GM23338 (cell line): Measurements from ENCODE around the gene C1R. TPM values are rescaled to one million over a fixed set of nuclear protein-coding genes. Genes with fewer than 3 reads are reported as not detected.

Source experiments
- ATAC-seq: fragments of 200-7000 bp; cut with Tn5 transposase; 3 replicates; pipeline ENCODE4 v1.9.1; 2020
- DNase-seq: peaks from one replicate; pipeline ENCODE4 v3.0.0-alpha.2; 2015; ENCODE audit warnings: low spot score
- H2AFZ ChIP-seq: fragments of 200-600 bp; sonication (generic); 2 replicates; pipeline ENCODE4 v1.8.0; 2016; ENCODE audit warnings: antibody characterized with exemption, mild to moderate bottlenecking, moderate library complexity
- H3F3A ChIP-seq: fragments of 200-600 bp; sonication (generic); replicated peaks from 2 replicates; pipeline ENCODE4 v1.8.0; 2017; ENCODE audit warnings: antibody characterized with exemption, mixed run types, low read depth
- H3K27ac ChIP-seq: fragments of 200-600 bp; sonication (generic); 2 replicates; pipeline ENCODE4 v1.6.1; 2016; ENCODE audit warnings: low read depth
- H3K27me3 ChIP-seq: fragments of 200-600 bp; sonication (generic); 2 replicates; pipeline ENCODE4 v1.8.0; 2016; ENCODE audit warnings: mild to moderate bottlenecking, mixed run types, moderate library complexity; ENCODE audit not compliant: insufficient read depth
- H3K36me3 ChIP-seq: fragments of 200-600 bp; sonication (generic); 2 replicates; pipeline ENCODE4 v1.8.0; 2016; ENCODE audit warnings: mild to moderate bottlenecking; ENCODE audit not compliant: insufficient read depth
- H3K4me1 ChIP-seq: fragments of 200-600 bp; sonication (generic); 2 replicates; pipeline ENCODE4 v1.8.0; 2016; ENCODE audit warnings: mild to moderate bottlenecking, moderate library complexity; ENCODE audit not compliant: insufficient read depth
- H3K4me2 ChIP-seq: fragments of 200-600 bp; sonication (generic); 2 replicates; pipeline ENCODE4 v1.7.1; 2017; ENCODE audit warnings: mixed run types
- H3K4me3 ChIP-seq: fragments of 200-600 bp; sonication (generic); 2 replicates; pipeline ENCODE4 v1.6.1; 2016; ENCODE audit warnings: mixed run types
- H3K79me2 ChIP-seq: fragments of 200-600 bp; sonication (generic); replicated peaks from 2 replicates; pipeline ENCODE4 v1.8.0; 2017; ENCODE audit warnings: mild to moderate bottlenecking; ENCODE audit not compliant: insufficient read depth
- H3K9me2 ChIP-seq: fragments of 200-600 bp; sonication (generic); 2 replicates; pipeline ENCODE4 v1.8.0; 2017; ENCODE audit not compliant: insufficient read depth
- H4K20me1 ChIP-seq: fragments of 200-600 bp; sonication (generic); replicated peaks from 2 replicates; pipeline ENCODE4 v1.8.0; 2017; ENCODE audit warnings: mild to moderate bottlenecking; ENCODE audit not compliant: insufficient read depth
- H3K27ac Mint-ChIP-seq: 2 replicates; pipeline ENCODE4 v1.8.0; 2020; ENCODE audit warnings: inconsistent platforms, mild to moderate bottlenecking, moderate library complexity, mixed read lengths
- H3K27me3 Mint-ChIP-seq: 3 replicates; pipeline ENCODE4 v1.8.0; 2022; ENCODE audit warnings: low read depth, mild to moderate bottlenecking, moderate library complexity, mixed read lengths, inconsistent platforms; ENCODE audit not compliant: insufficient read depth, poor library complexity
- H3K36me3 Mint-ChIP-seq: 3 replicates; pipeline ENCODE4 v1.8.0; 2021; ENCODE audit warnings: low read depth, mild to moderate bottlenecking, inconsistent platforms, moderate library complexity, mixed read lengths
- H3K4me1 Mint-ChIP-seq: 3 replicates; pipeline ENCODE4 v1.8.0; 2020; ENCODE audit warnings: mild to moderate bottlenecking, inconsistent platforms, mixed read lengths
- H3K4me3 Mint-ChIP-seq: 3 replicates; pipeline ENCODE4 v1.8.0; 2021; ENCODE audit warnings: moderate library complexity, mild to moderate bottlenecking, inconsistent platforms, mixed read lengths
- H3K9me3 Mint-ChIP-seq: 3 replicates; pipeline ENCODE4 v1.8.0; 2020; ENCODE audit warnings: moderate library complexity, mild to moderate bottlenecking, inconsistent platforms, mixed read lengths
- CREB1 ChIP-seq: fragments of 250-450 bp; sonication (Bioruptor Pico); IDR thresholded peaks from 2 replicates; pipeline ENCODE4 v1.5.0; 2020; ENCODE audit warnings: low read depth, mild to moderate bottlenecking, moderate library complexity
- EZH2 ChIP-seq: fragments of 200-600 bp; sonication (generic); IDR thresholded peaks from one replicate; pipeline ENCODE4 v1.8.0; 2017; ENCODE audit warnings: antibody characterized with exemption, mild to moderate bottlenecking, low read depth; ENCODE audit not compliant: unreplicated experiment
- EZH2phosphoT487 ChIP-seq: fragments of 200-600 bp; sonication (generic); IDR thresholded peaks from one replicate; pipeline ENCODE4 v1.8.1; 2018; ENCODE audit warnings: antibody characterized with exemption; ENCODE audit not compliant: unreplicated experiment
- JUNB ChIP-seq: IDR thresholded peaks from one replicate; pipeline ENCODE4 v1.6.1; 2016; ENCODE audit warnings: antibody characterized with exemption; ENCODE audit not compliant: unreplicated experiment
- NANOG ChIP-seq: IDR thresholded peaks from 2 replicates; pipeline ENCODE4 v1.6.1; 2016; ENCODE audit warnings: antibody characterized with exemption, borderline replicate concordance
- POLR2AphosphoS5 ChIP-seq: IDR thresholded peaks from 2 replicates; pipeline ENCODE4 v1.6.1; 2016; ENCODE audit warnings: antibody characterized with exemption, low read depth
- REST ChIP-seq: IDR thresholded peaks from one replicate; pipeline ENCODE4 v1.6.1; 2018; ENCODE audit warnings: antibody characterized with exemption; ENCODE audit not compliant: unreplicated experiment
- ZNF114 ChIP-seq: fragments of 250-450 bp; sonication (Bioruptor Pico); IDR thresholded peaks from 2 replicates; pipeline ENCODE4 v1.5.0; 2020; ENCODE audit warnings: mild to moderate bottlenecking, moderate library complexity
- polyA plus RNA-seq: library from polyadenylated mRNA; unstranded; fragments of >200 nt; fragmentation: Nextera tagmentation; extraction: Ambion mirVana; gene quantifications from 2 replicates; pipeline ENCODE4 v1.2.1, GENCODE V29; 2016
- total RNA-seq: library from RNA; depleted of rRNA; stranded (reverse); fragments of >200 nt; shearing (Covaris generic); gene quantifications from 2 replicates; pipeline ENCODE4 v1.2.3, GENCODE V29; 2014
- TF ChIP-seq, protein P1 (sequence below), 2 experiments: fragments of 200-600 bp in 1 of 2; sonication (generic) in 1 of 2; conservative IDR thresholded peaks; 2 replicates each; pipeline versions ENCODE4 v1.5.1 to v1.6.1; 2016 to 2017; ENCODE audit warnings: antibody characterized with exemption in 2 of 2, low read depth in 2 of 2, mild to moderate bottlenecking in 2 of 2, moderate library complexity in 1 of 2

Gene C1R
- total and polyA plus RNA-seq, 2 experiments from 2014 or later, result 6.4 to 8.8 TPM

DNA sequence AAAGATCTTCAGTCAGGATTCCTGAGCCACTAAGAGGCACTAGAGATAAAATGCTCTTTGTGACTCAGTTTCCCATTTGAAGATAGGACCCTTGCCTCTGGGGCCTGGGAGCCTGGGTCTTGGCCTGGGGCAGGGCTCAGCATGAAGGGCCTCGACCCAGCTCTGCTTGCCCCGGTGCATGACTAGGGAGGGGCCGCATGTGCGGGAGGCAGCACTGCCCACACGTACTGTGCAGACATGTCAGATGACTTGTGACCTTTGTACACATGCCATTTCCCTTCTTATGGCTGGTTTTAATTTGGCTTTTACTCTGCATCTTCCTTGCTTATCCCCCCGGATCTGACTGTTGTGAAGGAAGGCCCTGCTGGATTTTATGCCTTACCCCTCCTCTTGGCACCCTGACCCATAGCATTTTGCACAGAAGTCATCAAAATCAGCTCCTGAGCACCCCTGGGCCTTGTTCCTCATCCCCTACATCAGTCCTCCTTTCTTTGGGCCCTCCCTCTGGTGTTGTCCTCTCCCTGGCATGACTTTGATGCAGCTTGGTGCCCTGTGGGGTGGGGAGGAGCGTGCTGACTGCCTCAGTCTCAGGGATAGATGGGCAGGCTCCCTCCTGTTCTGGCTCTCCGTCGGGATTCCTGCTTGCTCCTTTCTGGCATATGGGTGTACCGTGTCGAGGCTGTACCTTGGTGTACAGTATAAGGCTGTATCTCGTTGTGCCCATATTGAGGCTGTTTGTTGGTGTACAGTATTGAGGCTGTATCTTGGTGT is 42.3 kb upstream of the C1R start:
- H3K4me3 ChIP-seq, result no peak overlapping the region
- H2AFZ ChIP-seq, result no peak overlapping the region
- H3K4me1 Mint-ChIP-seq, result peaks cover 9% of the 10 kb centered on the region
- H3K4me2 ChIP-seq, result no peak overlapping the region
- H3K4me3 Mint-ChIP-seq, result no peak overlapping the region
- H3F3A ChIP-seq, result 0 out of 2 replicates have a peak, but pooled peaks cover 4% of the 10 kb centered on the region
- no peak for DNase-seq
- no peaks in the 10 kb centered on the region for H3K27me3 ChIP-seq
- H3K9me2 ChIP-seq, result 0 out of 2 replicates have a peak, but pooled peaks cover 8% of the 10 kb centered on the region
- 0 out of 2 replicates have a peak, but pooled peaks cover 2% of the 10 kb centered on the region for H3K4me1 ChIP-seq
- H3K27ac ChIP-seq, result no peak overlapping the region
- ATAC-seq, result no peak
- H3K36me3 Mint-ChIP-seq, result peaks cover 22% of the 10 kb centered on the region
- no peaks in the 10 kb centered on the region; the same call in 2 of the 3 replicates for H3K9me3 Mint-ChIP-seq
- H3K27ac Mint-ChIP-seq, result no peak overlapping the region
- H3K36me3 ChIP-seq, result no peaks in the 10 kb centered on the region
- no peaks in the 10 kb centered on the region; the same call in none of the 2 replicates for H4K20me1 ChIP-seq
- peaks cover 9% of the 10 kb centered on the region for H3K27me3 Mint-ChIP-seq
- TF ChIP-seq NANOG (no peak), POLR2AphosphoS5 (no peak), ZNF114 (CRISPR knock-in tag) (no peak), EZH2phosphoT487 (no peak), EZH2 (no peak), CREB1 (CRISPR knock-in tag) (no peak), REST (no peak), JUNB (no peak)
- TF ChIP-seq, protein P1, sequence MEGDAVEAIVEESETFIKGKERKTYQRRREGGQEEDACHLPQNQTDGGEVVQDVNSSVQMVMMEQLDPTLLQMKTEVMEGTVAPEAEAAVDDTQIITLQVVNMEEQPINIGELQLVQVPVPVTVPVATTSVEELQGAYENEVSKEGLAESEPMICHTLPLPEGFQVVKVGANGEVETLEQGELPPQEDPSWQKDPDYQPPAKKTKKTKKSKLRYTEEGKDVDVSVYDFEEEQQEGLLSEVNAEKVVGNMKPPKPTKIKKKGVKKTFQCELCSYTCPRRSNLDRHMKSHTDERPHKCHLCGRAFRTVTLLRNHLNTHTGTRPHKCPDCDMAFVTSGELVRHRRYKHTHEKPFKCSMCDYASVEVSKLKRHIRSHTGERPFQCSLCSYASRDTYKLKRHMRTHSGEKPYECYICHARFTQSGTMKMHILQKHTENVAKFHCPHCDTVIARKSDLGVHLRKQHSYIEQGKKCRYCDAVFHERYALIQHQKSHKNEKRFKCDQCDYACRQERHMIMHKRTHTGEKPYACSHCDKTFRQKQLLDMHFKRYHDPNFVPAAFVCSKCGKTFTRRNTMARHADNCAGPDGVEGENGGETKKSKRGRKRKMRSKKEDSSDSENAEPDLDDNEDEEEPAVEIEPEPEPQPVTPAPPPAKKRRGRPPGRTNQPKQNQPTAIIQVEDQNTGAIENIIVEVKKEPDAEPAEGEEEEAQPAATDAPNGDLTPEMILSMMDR (conservative IDR thresholded peaks at IDR 0.05; ENCODE audit: low read depth in 2 of 2), result no peak
- H3K79me2 ChIP-seq, result no peaks in the 10 kb centered on the region

DNA sequence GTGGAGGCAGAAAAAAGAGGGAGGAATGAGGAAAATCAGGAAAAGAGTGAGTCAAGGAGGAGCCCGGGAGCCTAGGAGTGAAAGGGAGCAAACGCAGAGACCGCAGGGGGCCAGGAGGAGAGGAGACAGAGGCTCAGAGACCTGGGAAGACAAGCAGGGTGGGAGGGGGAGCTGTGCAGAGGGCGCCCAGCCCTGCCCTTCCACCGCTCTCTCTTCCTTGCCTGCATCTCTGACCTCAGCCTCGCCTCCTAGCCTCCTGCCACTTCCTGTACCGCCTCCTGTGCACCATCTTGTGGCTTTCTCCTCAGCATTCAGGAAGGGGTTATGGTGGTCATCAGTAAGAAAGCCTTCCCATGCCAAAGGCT is 39.2 kb upstream of the C1R start:
- H2AFZ ChIP-seq, result no peak overlapping the region; the same call in 1 of the 2 replicates

More for the DNA sequence above, 39.2 kb upstream of the C1R start:
- peak overlapping the region; percentile 100 for H3K4me2 ChIP-seq
- no peak overlapping the region for H3K27ac Mint-ChIP-seq
- H3K79me2 ChIP-seq, result no peaks in the 10 kb centered on the region
- H3K9me3 Mint-ChIP-seq, result no peaks in the 10 kb centered on the region; the same call in 2 of the 3 replicates
- no peaks in the 10 kb centered on the region for H3K36me3 ChIP-seq
- H3K9me2 ChIP-seq, result 0 out of 2 replicates have a peak, but pooled peaks cover 5% of the 10 kb centered on the region
- H3K4me3 Mint-ChIP-seq, result peak overlapping the region; percentile 88
- H4K20me1 ChIP-seq, result no peaks in the 10 kb centered on the region; the same call in 1 of the 2 replicates
- H3K4me1 Mint-ChIP-seq, result peaks cover 28% of the 10 kb centered on the region
- peak overlapping the region; percentile 97 for H3K4me3 ChIP-seq
- H3K36me3 Mint-ChIP-seq, result peaks cover 12% of the 10 kb centered on the region
- no peak overlapping the region for H3K27ac ChIP-seq
- H3K27me3 Mint-ChIP-seq, result peaks cover 19% of the 10 kb centered on the region
- 0 out of 2 replicates have a peak, but pooled peaks cover 4% of the 10 kb centered on the region for H3F3A ChIP-seq
- peaks cover 16% of the 10 kb centered on the region for H3K4me1 ChIP-seq
- no peaks in the 10 kb centered on the region for H3K27me3 ChIP-seq
- ATAC-seq (peak; percentile 8), DNase-seq (peak; percentile 64)
- TF ChIP-seq EZH2, result no peak
- TF ChIP-seq, protein P1 (conservative IDR thresholded peaks at IDR 0.05; ENCODE audit: low read depth in 2 of 2), result 0 out of 4 replicates have a peak, but pooled peaks of 1 of the 2 experiments have one; percentile 7
